Measurements from ENCODE around the gene FBXW12. TPM values are rescaled to one million over a fixed set of nuclear protein-coding genes. Genes with fewer than 3 reads are reported as not detected.
"Not testable (repeated sequence)": the region's sequence is repeated elsewhere in the genome, so short reads cannot be mapped to it uniquely, and the experiment has no call there.

The FBXW12 gene, protein sequence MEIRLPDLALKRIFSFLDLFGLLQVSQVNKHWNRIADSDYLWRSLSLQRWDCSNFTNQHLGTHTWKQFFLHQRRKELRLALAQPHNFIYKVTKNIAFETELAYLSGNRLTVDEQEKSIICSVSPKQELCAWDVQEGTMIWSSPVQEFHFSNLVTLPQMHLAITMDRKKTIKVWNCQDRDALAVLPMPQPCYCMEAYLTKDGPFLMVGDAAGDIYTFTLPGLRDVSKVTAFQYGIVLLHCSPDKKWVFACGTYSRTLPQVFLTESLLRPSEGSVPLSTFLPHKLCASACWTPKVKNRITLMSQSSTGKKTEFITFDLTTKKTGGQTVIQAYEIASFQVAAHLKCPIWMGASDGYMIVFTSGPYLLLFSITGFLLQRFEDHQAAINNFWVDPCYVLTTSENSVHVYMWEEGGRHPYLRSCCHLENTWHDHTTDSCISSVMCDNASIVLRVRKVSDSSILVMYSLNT
- total RNA-seq: not detected

DNA sequence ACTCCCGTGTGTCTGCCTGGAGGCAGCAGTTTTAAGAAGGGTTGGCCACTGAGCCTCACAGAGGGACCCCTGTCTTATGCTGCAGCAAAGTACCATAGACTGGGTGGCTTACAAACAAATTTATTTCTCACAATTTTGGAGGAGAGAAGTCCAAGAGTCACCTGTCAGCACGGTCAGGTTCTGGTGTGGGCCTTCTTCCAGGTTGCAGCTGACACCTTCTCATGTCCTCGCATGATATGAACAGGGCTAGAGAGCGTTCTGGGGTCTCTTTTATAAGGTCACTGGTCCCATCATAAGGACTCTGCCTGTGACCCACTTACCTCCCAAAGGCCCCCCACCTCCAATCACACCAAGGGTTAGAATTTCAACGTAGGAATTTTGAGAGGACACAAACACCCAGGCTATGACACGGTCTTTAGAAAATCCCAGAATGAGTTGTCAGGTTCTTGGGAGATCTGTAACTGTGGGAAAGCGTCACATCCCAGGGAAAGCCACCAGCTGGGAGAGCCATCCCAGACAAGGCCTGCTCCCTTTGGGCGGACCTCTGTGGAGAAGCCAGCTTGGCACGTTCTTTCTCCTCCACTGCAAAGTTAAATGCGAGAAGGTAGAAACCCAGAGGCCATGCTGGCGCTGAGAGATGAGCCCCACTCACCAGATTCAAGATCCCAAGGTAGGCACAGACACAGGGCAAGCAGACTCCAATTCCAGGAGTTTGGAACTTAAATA is at the start of gene FBXW12:
TSS of gene FBXW12 (plus strand) at position 569 of the 726 bp plus-strand sequence. CDS start 549 bp downstream, outside the sequence.
- TF ChIP-seq, protein P1, sequence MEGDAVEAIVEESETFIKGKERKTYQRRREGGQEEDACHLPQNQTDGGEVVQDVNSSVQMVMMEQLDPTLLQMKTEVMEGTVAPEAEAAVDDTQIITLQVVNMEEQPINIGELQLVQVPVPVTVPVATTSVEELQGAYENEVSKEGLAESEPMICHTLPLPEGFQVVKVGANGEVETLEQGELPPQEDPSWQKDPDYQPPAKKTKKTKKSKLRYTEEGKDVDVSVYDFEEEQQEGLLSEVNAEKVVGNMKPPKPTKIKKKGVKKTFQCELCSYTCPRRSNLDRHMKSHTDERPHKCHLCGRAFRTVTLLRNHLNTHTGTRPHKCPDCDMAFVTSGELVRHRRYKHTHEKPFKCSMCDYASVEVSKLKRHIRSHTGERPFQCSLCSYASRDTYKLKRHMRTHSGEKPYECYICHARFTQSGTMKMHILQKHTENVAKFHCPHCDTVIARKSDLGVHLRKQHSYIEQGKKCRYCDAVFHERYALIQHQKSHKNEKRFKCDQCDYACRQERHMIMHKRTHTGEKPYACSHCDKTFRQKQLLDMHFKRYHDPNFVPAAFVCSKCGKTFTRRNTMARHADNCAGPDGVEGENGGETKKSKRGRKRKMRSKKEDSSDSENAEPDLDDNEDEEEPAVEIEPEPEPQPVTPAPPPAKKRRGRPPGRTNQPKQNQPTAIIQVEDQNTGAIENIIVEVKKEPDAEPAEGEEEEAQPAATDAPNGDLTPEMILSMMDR (IDR thresholded peaks at IDR 0.05): no peak
- H3K27ac Mint-ChIP-seq: no peak within 1 kb of the TSS
- no peak within 1 kb of the TSS for H3K4me3 Mint-ChIP-seq
- DNase-seq (no peak), ATAC-seq (no peak)
- peaks cover 2% of the 10 kb centered on the region for H3K4me1 Mint-ChIP-seq (ENCODE audit: low read depth)
- CTCF ChIA-PET: no interaction called here
- intact Hi-C loops (cut with micrococcal nuclease): no loop called here
- H3K9me3 Mint-ChIP-seq: no peaks in the 10 kb centered on the region
- H3K27me3 Mint-ChIP-seq: no peaks in the 10 kb centered on the region
- H3K36me3 Mint-ChIP-seq (ENCODE audit: low read depth): no peaks in the 10 kb centered on the region
- POLR2A ChIA-PET: no interaction called here

DNA sequence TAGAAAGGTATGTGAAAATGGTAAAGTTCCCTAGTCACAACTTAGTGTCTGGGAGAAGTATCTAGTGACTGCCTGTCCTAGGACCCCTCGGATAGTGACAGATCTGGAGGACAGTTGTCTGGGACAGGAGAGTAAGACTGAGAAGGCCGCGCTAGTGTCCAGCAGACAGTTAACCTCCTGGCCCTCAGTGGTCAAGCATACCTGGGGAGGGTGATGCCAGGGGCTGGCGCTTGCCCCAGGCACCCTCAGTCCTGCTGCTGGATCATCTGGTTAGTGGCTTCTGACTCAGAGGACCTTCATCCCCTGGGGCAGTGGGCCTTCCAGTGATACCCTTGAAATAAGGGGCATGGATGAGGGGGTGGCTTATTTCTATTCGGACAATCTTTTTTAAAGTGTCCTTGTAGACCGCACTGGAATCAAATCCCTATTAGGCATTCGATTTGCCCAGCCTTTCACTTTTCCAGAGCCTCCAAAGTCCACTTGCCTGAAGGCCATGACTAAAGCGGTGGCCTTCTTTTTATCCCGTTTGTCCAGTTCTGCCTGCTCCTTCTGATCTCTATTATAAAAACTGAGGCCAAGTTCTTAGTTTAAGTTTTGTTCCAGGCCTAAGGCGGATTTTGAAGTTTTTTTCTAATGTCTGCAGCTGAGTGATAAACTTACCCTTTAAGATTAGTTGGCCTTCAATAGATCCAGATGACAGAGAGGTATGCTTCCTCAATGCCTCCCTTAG is 40.1 kb upstream of the FBXW12 start:
- H3K27ac Mint-ChIP-seq; H3K4me3 Mint-ChIP-seq; POLR2A ChIA-PET; H3K36me3 Mint-ChIP-seq (ENCODE audit: low read depth); intact Hi-C loops (cut with micrococcal nuclease); H3K4me1 Mint-ChIP-seq (ENCODE audit: low read depth); H3K9me3 Mint-ChIP-seq; DNase-seq; ATAC-seq; CTCF ChIA-PET; H3K27me3 Mint-ChIP-seq: not testable (repeated sequence)

DNA sequence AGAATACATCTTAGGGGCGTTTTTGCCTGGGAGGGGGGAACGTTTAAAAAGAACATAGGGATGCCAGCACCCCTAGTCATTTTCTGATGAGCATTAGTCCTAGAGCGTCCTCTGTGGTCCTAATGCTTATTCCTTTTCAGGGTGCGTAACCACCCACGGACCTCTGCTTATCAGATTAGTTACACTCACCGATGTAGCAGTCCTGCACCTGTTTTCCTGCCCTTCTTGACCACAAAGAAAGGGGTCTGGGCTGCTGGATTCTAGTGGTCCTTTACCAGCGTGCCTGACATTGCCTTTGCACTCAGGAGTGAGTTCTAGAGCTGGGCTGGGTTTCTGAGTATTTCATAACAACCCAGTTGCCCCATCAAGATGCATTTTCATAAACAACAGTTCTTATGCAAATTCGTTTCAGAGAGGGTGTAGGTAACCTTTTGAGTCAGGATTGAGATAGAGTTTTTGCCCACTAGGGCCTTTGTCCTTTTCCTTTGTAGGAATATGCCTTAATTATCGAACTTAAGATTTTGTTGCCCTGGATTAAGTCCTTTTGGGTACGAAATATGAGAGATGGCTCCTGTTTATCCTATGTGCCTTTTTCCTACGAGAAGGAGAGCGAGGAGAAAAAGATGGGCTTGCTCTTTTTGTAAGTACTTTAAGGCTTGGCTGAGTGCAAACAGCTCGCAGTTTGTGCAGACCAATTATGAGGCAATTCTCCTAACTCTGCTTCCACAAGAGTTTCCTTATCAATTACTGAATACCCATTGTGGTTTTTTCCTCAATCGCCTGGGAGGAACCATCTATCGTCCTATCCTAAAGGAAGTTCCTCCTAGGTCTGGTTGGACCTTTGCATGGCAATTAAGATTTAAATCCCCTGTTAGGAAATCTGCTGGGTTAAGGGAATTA is 38.4 kb upstream of the FBXW12 start, which contains the start of gene SPINK8:
TSS of gene SPINK8 (minus strand) at position 316 of the 900 bp plus-strand sequence. CDS start 5,320 bp downstream, outside the sequence.
- CTCF ChIA-PET; H3K27me3 Mint-ChIP-seq; intact Hi-C loops (cut with micrococcal nuclease); DNase-seq; H3K4me1 Mint-ChIP-seq (ENCODE audit: low read depth); POLR2A ChIA-PET; H3K36me3 Mint-ChIP-seq (ENCODE audit: low read depth); H3K27ac Mint-ChIP-seq; H3K4me3 Mint-ChIP-seq; H3K9me3 Mint-ChIP-seq; ATAC-seq: not testable (repeated sequence)

DNA sequence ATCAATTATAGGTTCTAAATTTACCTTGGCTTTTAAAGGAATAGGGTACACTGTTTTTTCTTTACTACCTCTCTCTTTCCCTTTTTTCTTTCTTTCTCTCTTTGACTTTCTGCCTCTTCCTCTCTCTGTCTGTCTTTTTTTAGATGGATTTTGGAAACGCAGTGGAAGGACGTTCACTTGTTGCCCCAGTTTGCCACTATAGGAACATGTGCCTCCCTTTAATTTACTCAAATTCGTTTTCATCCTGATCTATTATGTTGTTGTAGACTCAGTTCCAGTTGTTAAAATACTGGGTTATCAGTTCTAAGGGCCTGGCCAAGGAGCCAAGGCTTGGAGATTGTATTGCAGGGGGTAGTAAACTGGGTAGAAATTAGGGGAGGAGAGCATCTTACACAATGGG is 37.4 kb upstream of the FBXW12 start:
- Mint-ChIP-seq H3K4me3 (no peak overlapping the region), H3K36me3 (ENCODE audit: low read depth) (no peaks in the 10 kb centered on the region), H3K4me1 (ENCODE audit: low read depth) (no peaks in the 10 kb centered on the region), H3K27me3 (peaks cover 10% of the 10 kb centered on the region), H3K9me3 (no peaks in the 10 kb centered on the region), H3K27ac (no peak overlapping the region)
- ChIA-PET POLR2A (no interaction called here), CTCF (no interaction called here)
- intact Hi-C loops (cut with micrococcal nuclease): no loop called here
- TF ChIP-seq, protein P1 (IDR thresholded peaks at IDR 0.05): no peak
- ATAC-seq (no peak), DNase-seq (no peak)

DNA sequence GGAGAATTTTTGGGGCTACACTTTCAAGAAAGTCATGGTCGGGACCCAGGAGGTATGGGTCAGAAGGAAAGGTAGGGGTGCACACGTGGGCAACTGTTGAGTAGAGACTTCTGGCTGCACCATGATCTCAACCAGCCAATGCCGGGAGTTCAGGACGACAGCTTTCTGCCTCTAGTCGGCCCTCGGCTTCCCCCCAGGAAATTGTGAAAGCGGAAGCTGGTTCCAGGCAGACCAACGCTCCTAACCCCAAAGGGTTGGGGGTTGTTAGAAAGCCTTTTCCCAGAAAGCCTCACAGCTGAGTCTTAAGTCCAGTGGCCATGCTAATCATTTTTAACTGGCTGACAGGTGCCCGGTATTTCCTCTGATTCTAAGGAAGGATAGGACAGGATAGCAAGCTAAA is 36.7 kb upstream of the FBXW12 start:
- CTCF ChIA-PET; ATAC-seq; POLR2A ChIA-PET; DNase-seq; H3K27ac Mint-ChIP-seq; intact Hi-C loops (cut with micrococcal nuclease); H3K9me3 Mint-ChIP-seq; H3K4me3 Mint-ChIP-seq; H3K36me3 Mint-ChIP-seq (ENCODE audit: low read depth); H3K4me1 Mint-ChIP-seq (ENCODE audit: low read depth): not testable (repeated sequence)
- peaks cover 11% of the 10 kb centered on the region for H3K27me3 Mint-ChIP-seq

DNA sequence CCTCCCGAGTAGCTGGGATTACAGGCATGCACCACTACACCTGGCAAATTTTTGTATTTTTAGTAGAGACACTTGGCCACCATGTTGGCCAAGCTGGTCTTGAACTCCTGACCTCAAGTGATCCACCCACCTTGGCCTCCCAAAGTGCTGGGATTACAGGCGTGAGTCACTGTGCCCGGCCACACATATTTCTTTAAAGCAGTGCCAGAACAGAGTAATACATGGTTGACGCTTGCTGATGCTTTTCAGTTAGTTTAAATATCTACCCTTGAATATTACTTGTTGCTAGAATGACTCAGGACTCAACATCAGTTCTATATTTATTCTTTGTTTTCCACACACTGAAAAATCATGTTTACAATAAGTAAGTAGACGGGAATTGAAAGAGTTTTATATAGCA is 34.5 kb upstream of the FBXW12 start:
- H3K4me3 Mint-ChIP-seq; intact Hi-C loops (cut with micrococcal nuclease); CTCF ChIA-PET; H3K27ac Mint-ChIP-seq; H3K36me3 Mint-ChIP-seq (ENCODE audit: low read depth); ATAC-seq; POLR2A ChIA-PET; DNase-seq; H3K9me3 Mint-ChIP-seq; H3K4me1 Mint-ChIP-seq (ENCODE audit: low read depth): not testable (repeated sequence)
- peaks cover 12% of the 10 kb centered on the region for H3K27me3 Mint-ChIP-seq
